WTC11 (cell line): Measurements from ENCODE around the gene INSC. TPM values are rescaled to one million over a fixed set of nuclear protein-coding genes. Genes with fewer than 3 reads are reported as not detected.

Source experiments
- ATAC-seq: fragments of 200-7000 bp; cut with Tn5 transposase; 2 replicates; pipeline ENCODE4 v1.10.0; 2021; ENCODE audit warnings: mild to moderate bottlenecking, moderate library complexity
- CTCF ChIA-PET: fragments of 300-600 bp; sonication (Branson Sonifier 250); formaldehyde crosslinking; loops from one replicate; lab custom pipeline; 2021; ENCODE audit warnings: antibody characterized with exemption; lab: Charles Lee
- POLR2A ChIA-PET: fragments of 350-600 bp; sonication (Branson Sonifier 250); formaldehyde crosslinking; loops from one replicate; lab custom pipeline; 2021; ENCODE audit warnings: antibody characterized with exemption; lab: Charles Lee
- DNase-seq: peaks from one replicate; pipeline ENCODE4 v3.0.0; 2021; ENCODE audit warnings: low spot score
- H3K27ac Mint-ChIP-seq: 2 replicates; pipeline ENCODE4 v1.8.0; 2021; ENCODE audit warnings: mixed read lengths
- H3K27me3 Mint-ChIP-seq: 2 replicates; pipeline ENCODE4 v1.8.0; 2021; ENCODE audit warnings: low read depth, mild to moderate bottlenecking, moderate library complexity, mixed read lengths
- H3K36me3 Mint-ChIP-seq: 2 replicates; pipeline ENCODE4 v1.8.0; 2021; ENCODE audit warnings: mixed read lengths
- H3K4me1 Mint-ChIP-seq: 2 replicates; pipeline ENCODE4 v1.8.0; 2022; ENCODE audit warnings: mixed read lengths
- H3K4me3 Mint-ChIP-seq: 2 replicates; pipeline ENCODE4 v1.8.0; 2021; ENCODE audit warnings: mild to moderate bottlenecking, moderate library complexity, mixed read lengths
- H3K9me3 Mint-ChIP-seq: 2 replicates; pipeline ENCODE4 v1.8.0; 2021; ENCODE audit warnings: mixed read lengths
- ATF2 ChIP-seq: sonication (generic); formaldehyde crosslinking; IDR thresholded peaks from 2 replicates; pipeline ENCODE4 v1.8.1; 2022; ENCODE audit warnings: low read depth, missing genetic modification reagents, borderline replicate concordance
- ATF3 ChIP-seq: sonication (generic); formaldehyde crosslinking; conservative IDR thresholded peaks from 2 replicates; pipeline ENCODE4 v1.8.1; 2022; ENCODE audit warnings: mild to moderate bottlenecking, missing genetic modification reagents
- ATF6 ChIP-seq: sonication (generic); formaldehyde crosslinking; IDR thresholded peaks from 2 replicates; pipeline ENCODE4 v1.8.1; 2023; ENCODE audit warnings: mild to moderate bottlenecking, missing genetic modification reagents
- ELF4 ChIP-seq: sonication (generic); formaldehyde crosslinking; IDR thresholded peaks from 2 replicates; pipeline ENCODE4 v1.8.1; 2022; ENCODE audit warnings: low read depth, mild to moderate bottlenecking, moderate library complexity, missing genetic modification reagents
- MYBL2 ChIP-seq: sonication (generic); formaldehyde crosslinking; IDR thresholded peaks from 2 replicates; pipeline ENCODE4 v1.8.1; 2023; ENCODE audit warnings: mild to moderate bottlenecking, moderate library complexity, missing genetic modification reagents
- NFE2L1 ChIP-seq: sonication (generic); formaldehyde crosslinking; IDR thresholded peaks from 2 replicates; pipeline ENCODE4 v1.8.1; 2023; ENCODE audit warnings: missing genetic modification reagents
- NFYB ChIP-seq: sonication (generic); formaldehyde crosslinking; conservative IDR thresholded peaks from 2 replicates; pipeline ENCODE4 v1.8.0; 2022; ENCODE audit warnings: low read depth, missing genetic modification reagents
- NR1H2 ChIP-seq: sonication (generic); formaldehyde crosslinking; IDR thresholded peaks from 2 replicates; pipeline ENCODE4 v1.9.0; 2021; ENCODE audit warnings: mild to moderate bottlenecking, moderate library complexity, missing genetic modification reagents
- OVOL2 ChIP-seq: fragments of 250-450 bp; sonication (Bioruptor Pico); IDR thresholded peaks from 2 replicates; pipeline ENCODE4 v1.9.0; 2021; ENCODE audit warnings: mild to moderate bottlenecking, borderline replicate concordance
- PRRX2 ChIP-seq: fragments of 250-450 bp; sonication (Bioruptor Pico); IDR thresholded peaks from 2 replicates; pipeline ENCODE4 v1.8.0; 2021; ENCODE audit warnings: mild to moderate bottlenecking
- RELA ChIP-seq: sonication (generic); formaldehyde crosslinking; IDR thresholded peaks from 2 replicates; pipeline ENCODE4 v1.8.1; 2022; ENCODE audit warnings: missing genetic modification reagents, mild to moderate bottlenecking, borderline replicate concordance
- RORB ChIP-seq: fragments of 250-450 bp; sonication (Bioruptor Pico); IDR thresholded peaks from 2 replicates; pipeline ENCODE4 v1.9.0; 2021; ENCODE audit warnings: mild to moderate bottlenecking
- TCF7 ChIP-seq: sonication (generic); formaldehyde crosslinking; IDR thresholded peaks from 2 replicates; pipeline ENCODE4 v1.8.0; 2022; ENCODE audit warnings: mild to moderate bottlenecking, low read depth, missing genetic modification reagents, moderate library complexity
- TEAD4 ChIP-seq: sonication (generic); formaldehyde crosslinking; IDR thresholded peaks from 2 replicates; pipeline ENCODE4 v1.8.0; 2022; ENCODE audit warnings: mild to moderate bottlenecking, missing genetic modification reagents
- ZNF121 ChIP-seq: sonication (generic); formaldehyde crosslinking; IDR thresholded peaks from 2 replicates; pipeline ENCODE4 v1.8.0; 2023; ENCODE audit warnings: missing genetic modification reagents
- ZNF219 ChIP-seq: sonication (generic); formaldehyde crosslinking; IDR thresholded peaks from 2 replicates; pipeline ENCODE4 v1.8.0; 2023; ENCODE audit warnings: missing genetic modification reagents, mild to moderate bottlenecking, borderline replicate concordance
- ZNF317 ChIP-seq: sonication (generic); formaldehyde crosslinking; IDR thresholded peaks from 2 replicates; pipeline ENCODE4 v1.8.1; 2023; ENCODE audit warnings: low read depth, mild to moderate bottlenecking, moderate library complexity, missing genetic modification reagents, borderline replicate concordance
- ZNF396 ChIP-seq: fragments of 250-450 bp; sonication (Bioruptor Pico); IDR thresholded peaks from 2 replicates; pipeline ENCODE4 v1.8.0; 2021; ENCODE audit warnings: mild to moderate bottlenecking, moderate library complexity, borderline replicate concordance
- ZNF416 ChIP-seq: fragments of 250-450 bp; sonication (Bioruptor Pico); IDR thresholded peaks from 2 replicates; pipeline ENCODE4 v1.9.0; 2021; ENCODE audit warnings: mild to moderate bottlenecking, inconsistent platforms
- total RNA-seq: library from RNA; stranded (reverse); gene quantifications from 3 replicates; pipeline ENCODE4 v1.2.3, GENCODE V29; 2021
- TF ChIP-seq, protein P1 (sequence below): sonication (generic); formaldehyde crosslinking; IDR thresholded peaks from 2 replicates; pipeline ENCODE4 v1.8.1; 2022; ENCODE audit warnings: mild to moderate bottlenecking, missing genetic modification reagents, moderate library complexity, borderline replicate concordance
- TF ChIP-seq, protein P2 (sequence below): fragments of 250-450 bp; sonication (Bioruptor Pico); conservative IDR thresholded peaks from 2 replicates; pipeline ENCODE4 v1.9.0; 2021; ENCODE audit warnings: mild to moderate bottlenecking
- TF ChIP-seq, protein P3 (sequence below): sonication (generic); formaldehyde crosslinking; IDR thresholded peaks from 2 replicates; pipeline ENCODE4 v1.8.0; 2022; ENCODE audit warnings: mild to moderate bottlenecking, missing genetic modification reagents

INSC gene
- total RNA-seq, 1 experiment from 2014 or later = 0.44 TPM

- no peak for TF ChIP-seq ATF6 (CRISPR knock-in tag)
- TF ChIP-seq RELA = no peak
- TF ChIP-seq ZNF416 (CRISPR knock-in tag) = no peak
- TF ChIP-seq RORB = no peak
- TF ChIP-seq ATF3 (CRISPR knock-in tag) = no peak
- TF ChIP-seq TEAD4 (CRISPR knock-in tag) = no peak
- TF ChIP-seq PRRX2 (CRISPR knock-in tag) = no peak
- TF ChIP-seq OVOL2 (CRISPR knock-in tag) = no peak
- TF ChIP-seq ZNF219 (CRISPR knock-in tag) = no peak
- no peak for TF ChIP-seq ZNF317 (CRISPR knock-in tag)
Measured at GRCh38 chr11:15289723-15290122, 175.0 kb downstream of the INSC start (continued).

- ChIA-PET POLR2A (no interaction called here), CTCF (no interaction called here)
- Mint-ChIP-seq H3K36me3 (no peaks in the 10 kb centered on the region), H3K9me3 (peaks cover 1% of the 10 kb centered on the region; the same call in 1 of the 2 replicates), H3K4me1 (peaks cover 16% of the 10 kb centered on the region), H3K27me3 (no peaks in the 10 kb centered on the region), H3K4me3 (no peak overlapping the region), H3K27ac (no peak overlapping the region)
- TF ChIP-seq MYBL2 (CRISPR knock-in tag) = no peak
- no peak for TF ChIP-seq ZNF121
- no peak for TF ChIP-seq ZNF396
- TF ChIP-seq TEAD4 (CRISPR knock-in tag) = no peak
- TF ChIP-seq TCF7 (CRISPR knock-in tag) = no peak
- TF ChIP-seq, protein P1, sequence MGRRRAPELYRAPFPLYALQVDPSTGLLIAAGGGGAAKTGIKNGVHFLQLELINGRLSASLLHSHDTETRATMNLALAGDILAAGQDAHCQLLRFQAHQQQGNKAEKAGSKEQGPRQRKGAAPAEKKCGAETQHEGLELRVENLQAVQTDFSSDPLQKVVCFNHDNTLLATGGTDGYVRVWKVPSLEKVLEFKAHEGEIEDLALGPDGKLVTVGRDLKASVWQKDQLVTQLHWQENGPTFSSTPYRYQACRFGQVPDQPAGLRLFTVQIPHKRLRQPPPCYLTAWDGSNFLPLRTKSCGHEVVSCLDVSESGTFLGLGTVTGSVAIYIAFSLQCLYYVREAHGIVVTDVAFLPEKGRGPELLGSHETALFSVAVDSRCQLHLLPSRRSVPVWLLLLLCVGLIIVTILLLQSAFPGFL (CRISPR knock-in tag) = no peak
- no peak for TF ChIP-seq NFE2L1 (CRISPR knock-in tag)
- no peak for TF ChIP-seq NR1H2 (CRISPR knock-in tag)
- TF ChIP-seq ATF2 (CRISPR knock-in tag) = no peak
- no peak for TF ChIP-seq NFYB (CRISPR knock-in tag)
- TF ChIP-seq, protein P2, sequence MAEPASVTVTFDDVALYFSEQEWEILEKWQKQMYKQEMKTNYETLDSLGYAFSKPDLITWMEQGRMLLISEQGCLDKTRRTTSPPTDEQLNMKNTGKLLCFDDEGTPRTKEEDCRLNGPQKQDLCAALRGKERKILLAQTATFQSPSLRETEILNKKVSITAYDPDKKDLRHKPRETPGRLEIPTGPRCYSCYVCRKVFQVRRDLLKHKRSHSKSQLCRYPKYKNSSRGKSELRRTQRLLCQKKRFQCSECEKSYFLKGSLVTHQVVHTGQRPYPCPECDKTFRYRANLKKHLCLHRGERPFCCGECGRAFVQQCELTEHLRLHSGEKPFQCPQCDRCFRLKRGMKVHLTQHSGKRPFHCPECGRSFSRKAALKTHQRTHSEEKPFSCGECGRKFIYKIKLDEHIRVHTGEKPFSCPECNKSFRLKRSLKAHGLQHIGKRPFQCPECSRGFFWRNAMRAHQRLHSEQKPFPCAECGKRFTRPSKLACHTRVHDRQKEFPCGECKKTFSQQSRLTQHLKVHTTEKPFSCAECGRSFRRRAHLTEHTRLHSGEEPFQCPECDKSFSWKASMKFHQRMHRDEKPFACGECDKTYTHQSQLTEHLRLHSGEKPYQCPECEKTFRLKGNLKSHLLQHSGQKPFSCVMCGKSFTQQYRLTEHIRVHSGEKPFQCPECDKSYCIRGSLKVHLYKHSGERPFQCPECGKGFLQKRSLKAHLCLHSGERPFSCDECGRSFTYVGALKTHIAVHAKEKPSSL = no peak
- TF ChIP-seq, protein P3, sequence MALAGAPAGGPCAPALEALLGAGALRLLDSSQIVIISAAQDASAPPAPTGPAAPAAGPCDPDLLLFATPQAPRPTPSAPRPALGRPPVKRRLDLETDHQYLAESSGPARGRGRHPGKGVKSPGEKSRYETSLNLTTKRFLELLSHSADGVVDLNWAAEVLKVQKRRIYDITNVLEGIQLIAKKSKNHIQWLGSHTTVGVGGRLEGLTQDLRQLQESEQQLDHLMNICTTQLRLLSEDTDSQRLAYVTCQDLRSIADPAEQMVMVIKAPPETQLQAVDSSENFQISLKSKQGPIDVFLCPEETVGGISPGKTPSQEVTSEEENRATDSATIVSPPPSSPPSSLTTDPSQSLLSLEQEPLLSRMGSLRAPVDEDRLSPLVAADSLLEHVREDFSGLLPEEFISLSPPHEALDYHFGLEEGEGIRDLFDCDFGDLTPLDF (CRISPR knock-in tag) = no peak
- no peak for TF ChIP-seq ZNF317 (CRISPR knock-in tag)
- no peak for TF ChIP-seq ELF4
- DNase-seq (no peak), ATAC-seq (no peak)
Measured at GRCh38 chr11:15291885-15292284, 177.2 kb downstream of the INSC start.
